ENCODE results near the gene SCARB2.

DNA sequence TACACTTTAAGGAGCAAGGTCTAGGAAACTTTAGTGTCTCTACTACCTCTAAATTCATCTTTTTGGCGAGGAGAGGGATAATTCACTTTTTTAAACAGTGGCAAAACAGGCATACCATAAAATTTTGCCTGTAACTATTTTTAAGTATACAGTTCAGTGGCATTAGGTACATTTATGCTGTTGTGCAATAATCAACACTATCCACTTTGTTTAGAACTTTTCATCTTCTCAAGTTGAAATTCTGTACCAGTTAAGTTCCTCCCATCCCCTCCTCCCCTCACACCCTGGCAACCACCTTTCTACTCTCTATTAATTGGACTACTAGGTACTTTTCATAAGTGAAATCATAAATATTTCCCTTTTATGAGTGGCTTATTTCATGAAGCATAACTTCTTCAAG, 96.8 kb downstream of the SCARB2 start:
- TF ChIP-seq, protein P1, sequence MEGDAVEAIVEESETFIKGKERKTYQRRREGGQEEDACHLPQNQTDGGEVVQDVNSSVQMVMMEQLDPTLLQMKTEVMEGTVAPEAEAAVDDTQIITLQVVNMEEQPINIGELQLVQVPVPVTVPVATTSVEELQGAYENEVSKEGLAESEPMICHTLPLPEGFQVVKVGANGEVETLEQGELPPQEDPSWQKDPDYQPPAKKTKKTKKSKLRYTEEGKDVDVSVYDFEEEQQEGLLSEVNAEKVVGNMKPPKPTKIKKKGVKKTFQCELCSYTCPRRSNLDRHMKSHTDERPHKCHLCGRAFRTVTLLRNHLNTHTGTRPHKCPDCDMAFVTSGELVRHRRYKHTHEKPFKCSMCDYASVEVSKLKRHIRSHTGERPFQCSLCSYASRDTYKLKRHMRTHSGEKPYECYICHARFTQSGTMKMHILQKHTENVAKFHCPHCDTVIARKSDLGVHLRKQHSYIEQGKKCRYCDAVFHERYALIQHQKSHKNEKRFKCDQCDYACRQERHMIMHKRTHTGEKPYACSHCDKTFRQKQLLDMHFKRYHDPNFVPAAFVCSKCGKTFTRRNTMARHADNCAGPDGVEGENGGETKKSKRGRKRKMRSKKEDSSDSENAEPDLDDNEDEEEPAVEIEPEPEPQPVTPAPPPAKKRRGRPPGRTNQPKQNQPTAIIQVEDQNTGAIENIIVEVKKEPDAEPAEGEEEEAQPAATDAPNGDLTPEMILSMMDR (IDR thresholded peaks at IDR 0.05), result no peak
- TF ChIP-seq POLR2A (IDR thresholded peaks at IDR 0.05), result no peak

All from heart left ventricle (tissue), 13 donors.